Measurements from ENCODE around the gene TBRG1.
"Not testable (repeated sequence)": the region's sequence is repeated elsewhere in the genome, so short reads cannot be mapped to it uniquely, and the experiment has no call there.

The TBRG1 gene, protein sequence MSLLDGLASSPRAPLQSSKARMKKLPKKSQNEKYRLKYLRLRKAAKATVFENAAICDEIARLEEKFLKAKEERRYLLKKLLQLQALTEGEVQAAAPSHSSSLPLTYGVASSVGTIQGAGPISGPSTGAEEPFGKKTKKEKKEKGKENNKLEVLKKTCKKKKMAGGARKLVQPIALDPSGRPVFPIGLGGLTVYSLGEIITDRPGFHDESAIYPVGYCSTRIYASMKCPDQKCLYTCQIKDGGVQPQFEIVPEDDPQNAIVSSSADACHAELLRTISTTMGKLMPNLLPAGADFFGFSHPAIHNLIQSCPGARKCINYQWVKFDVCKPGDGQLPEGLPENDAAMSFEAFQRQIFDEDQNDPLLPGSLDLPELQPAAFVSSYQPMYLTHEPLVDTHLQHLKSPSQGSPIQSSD

DNA sequence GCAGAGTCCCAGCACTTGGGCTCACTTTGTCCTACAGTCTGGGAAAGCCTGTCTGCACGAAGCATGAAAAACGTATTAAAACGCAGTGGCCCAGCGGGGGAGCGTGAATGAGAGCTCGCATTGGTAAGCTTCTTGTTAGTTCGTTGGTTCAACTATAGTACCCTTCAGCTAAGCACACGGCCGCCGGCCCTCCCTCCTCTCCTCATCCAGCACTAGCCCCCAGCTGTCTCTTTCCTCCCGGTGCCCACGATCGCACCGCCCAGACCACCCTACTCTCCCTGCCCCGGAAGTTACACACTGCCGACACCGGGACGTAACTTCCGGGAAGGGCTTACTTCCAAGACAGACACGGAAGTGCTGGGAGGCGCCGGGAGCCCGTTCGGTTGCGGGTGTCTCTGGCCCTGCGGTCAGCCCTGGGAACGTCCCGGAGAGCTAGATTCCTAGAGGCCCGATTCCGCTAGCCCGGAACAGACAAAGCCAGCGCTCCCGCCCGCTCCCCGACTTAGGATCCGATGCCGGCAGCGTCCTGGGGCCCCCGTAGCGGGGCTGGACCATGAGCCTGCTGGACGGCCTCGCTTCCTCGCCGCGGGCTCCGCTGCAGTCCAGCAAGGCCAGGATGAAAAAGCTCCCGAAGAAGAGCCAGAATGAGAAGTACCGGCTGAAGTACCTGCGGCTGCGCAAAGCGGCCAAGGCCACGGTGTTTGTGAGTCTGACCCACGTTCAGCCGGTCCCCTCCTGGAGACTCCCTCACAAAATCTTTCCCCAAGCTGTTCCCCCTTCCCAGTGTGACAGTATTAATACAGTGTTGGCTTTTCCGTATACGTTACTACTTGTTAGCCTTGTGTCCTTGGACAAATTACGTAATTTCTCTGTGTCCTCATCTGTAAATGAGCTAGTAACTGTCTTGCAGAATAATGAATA lies at the start of gene TBRG1:
Gene TBRG1 (plus strand): TSS at position 334 of the 921 bp plus-strand sequence. CDS start 220 bp downstream, at position 554.
- DNase-seq (ENCODE audit: low read depth in 2 of 2) = peak; percentile 70 to 75

DNA sequence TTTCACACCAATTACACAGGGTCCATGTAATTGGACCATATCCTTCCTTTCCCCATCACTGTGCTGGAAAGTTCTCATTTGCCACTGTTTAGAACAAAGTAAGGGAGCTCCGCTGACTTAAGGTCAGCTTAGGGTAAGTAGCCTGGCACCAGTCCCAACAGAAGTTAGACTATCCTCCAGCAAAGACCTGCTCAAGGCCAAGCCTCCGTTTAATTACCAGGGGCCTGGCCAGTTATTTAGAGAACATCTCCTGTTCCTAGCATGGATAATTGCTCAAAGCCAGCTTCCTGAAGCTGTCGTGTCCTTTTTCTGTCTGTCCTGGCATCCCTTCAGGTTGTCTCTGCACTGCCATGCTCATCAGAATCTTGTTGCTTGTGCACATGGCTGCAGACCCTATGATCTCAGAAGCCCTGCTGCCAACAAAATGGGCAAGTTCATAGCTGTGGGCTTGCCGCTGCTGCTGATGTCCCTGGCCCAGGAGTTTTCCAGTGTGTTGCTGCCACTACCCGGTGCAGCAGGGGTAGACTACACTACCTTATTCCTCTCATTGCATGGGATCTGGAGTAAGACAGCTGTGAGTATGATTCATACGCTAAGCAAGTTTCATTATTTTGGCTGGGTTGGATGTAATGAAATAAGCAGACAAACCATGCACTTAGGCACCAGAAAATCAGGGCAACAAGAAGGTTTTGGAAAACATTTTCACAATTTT lies 44.8 kb upstream of the TBRG1 start:
- no peak for DNase-seq (ENCODE audit: low read depth in 2 of 2)

DNA sequence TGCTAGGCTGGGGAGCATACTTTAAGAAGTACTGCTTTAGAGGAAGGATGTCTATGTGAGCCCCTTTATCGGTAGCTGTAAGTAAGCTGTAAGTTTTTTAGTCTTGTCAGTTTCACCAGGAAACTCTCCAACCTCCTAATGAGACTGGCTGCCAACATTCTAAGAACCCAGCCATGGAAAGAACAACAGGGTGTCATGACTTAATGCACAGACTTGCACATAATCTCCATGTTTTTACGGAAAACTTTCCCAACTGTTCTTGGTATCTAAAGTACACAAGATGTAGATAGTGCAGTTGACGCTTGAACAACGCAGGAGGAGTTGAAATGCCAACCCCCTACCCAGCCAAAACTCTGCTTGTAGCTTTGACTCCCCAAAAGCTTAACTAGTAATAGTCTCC lies 43.9 kb upstream of the TBRG1 start:
- no peak for DNase-seq (ENCODE audit: low read depth in 2 of 2)

DNA sequence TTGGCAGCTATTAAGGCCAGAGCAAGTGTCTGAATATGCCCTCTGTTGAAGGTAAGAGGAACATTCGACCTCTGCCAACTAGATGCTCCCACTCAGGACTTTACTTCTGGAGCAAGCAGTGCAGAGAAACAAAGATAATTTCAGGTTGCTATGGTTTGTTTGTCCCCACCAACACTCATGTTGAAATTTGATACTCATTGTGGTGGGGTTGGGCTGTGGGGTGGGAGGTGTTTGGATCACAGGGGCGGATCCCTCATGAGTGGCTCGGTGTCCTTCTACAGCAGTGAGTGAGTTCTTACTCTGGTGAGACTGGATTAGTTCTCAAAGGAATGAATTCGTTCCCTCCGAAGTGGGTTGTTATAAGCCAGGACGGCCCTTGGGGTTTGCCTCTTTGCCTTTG lies 40.8 kb upstream of the TBRG1 start:
- no peak for DNase-seq (ENCODE audit: low read depth in 2 of 2)

DNA sequence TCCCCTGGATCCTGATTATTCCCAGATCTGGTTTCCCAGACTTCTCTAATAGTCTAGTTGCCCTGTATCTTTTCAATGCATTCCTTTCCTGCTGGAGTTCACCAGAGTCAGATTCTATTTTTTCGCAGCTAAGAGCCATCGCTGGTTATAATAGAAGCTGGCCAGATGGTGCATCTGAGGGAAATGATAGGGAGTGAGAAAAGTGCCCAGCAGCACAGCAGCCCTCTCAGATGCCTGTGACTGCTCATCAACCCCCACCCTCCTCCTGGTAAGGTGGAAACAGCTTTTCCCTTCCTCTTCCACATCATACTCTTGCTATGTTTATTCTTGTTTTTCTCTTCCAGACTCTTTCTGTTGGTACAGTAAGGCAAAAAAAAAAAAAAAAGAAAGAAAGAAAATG lies 40.1 kb upstream of the TBRG1 start:
- no peak for DNase-seq (ENCODE audit: low read depth in 2 of 2)

DNA sequence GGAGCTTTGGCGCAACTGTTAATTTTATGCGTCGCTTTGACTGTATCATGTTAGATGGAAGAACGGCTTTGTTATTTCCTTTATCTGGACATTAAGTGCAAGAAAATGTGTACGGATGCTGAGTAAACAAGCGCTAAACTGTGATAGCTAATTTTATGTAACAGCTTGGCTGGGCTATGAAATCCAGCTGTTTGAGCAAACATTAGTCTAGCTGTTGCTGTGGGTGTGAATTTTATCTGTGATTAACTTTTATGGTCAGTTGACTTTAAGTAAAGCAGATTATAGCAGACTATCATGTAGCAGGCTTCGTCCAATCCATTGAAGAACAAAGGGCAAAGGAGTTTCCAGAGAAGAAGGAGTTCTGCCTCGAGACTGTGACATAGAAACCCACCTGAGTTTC lies 38.9 kb upstream of the TBRG1 start:
- no peak for DNase-seq (ENCODE audit: low read depth in 2 of 2)

DNA sequence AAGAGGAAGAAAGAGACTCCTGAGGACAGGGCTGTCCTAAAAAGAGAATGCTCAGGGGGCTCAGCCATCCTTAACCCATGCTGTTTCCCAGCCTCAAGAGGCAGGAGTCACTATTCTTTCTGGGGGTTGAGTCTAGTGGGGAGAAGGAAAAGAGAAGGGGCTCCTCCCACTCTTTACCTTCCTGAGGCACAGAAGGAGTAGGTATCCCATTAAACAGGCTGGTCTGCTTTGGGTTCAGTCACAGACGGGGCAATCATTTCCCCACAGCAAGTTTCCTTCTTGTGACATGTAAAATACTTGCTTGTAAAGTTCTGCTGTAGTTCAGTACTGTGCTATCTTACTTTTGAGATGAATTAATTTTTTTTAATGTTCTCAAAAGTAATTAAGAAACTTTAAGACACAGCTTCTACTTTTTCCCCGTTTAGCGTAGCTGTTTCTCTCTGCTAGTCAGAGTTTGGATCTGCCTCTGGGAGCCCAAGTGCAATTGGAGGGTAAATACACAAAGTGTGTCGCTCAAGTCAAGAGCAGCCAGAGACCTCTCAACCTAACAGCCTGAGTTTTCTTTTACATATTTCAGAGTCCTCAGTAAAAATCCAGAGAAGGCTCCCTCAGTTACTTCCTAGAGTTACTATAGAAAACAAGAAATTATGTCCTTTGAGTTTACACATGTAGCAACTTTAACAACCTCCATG lies 37.8 kb upstream of the TBRG1 start:
- no peak for DNase-seq (ENCODE audit: low read depth in 2 of 2)

DNA sequence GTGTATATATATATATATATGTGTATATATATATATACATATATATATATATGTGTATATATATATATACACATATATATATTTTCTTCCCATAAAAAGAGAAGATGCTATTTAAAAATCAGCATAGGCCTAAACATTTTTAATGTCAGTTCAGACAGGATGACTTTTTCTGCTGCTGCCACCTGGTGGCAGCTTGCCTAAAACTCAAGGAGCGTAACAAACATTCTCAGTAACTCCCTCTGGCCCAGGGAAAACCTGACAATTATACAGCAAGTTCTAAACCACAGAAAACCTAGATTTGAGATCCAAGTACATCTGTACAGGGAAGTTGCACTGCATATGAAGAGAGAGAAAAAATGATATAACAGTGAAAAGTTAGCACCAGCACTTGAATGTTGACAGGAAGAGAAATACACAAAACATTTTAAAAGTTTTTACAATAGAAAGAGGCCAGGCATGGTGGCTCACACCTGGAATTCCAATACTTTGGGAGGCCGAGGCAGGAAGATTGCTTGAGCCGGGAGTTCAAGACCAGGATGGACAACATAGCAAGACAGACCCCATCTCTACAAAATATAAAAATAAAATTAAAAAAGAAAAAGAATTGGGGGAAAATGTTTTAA lies 36.3 kb upstream of the TBRG1 start:
- peak in 1 of 2 donors; percentile 19 for DNase-seq (ENCODE audit: low read depth in 2 of 2)

DNA sequence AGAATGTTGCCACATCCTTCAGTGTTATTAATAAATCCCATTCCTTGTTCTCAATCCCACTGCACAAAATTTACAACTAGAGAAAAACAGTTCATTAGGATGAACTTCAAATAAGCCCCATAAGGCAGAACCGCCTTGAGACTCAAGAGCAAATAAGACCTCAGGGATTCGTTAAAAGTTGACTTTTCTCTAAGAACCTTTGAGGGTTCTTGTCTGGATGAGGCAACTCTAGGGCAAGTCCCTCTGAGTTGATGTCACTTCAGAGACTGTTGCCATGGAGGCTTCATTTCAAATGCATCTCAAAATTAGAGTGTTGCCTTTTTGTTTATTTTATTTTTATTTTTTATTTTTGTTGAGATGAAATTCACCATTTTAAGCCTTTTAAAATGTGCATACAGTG lies 31.2 kb upstream of the TBRG1 start:
- DNase-seq (ENCODE audit: low read depth in 2 of 2) = no peak

DNA sequence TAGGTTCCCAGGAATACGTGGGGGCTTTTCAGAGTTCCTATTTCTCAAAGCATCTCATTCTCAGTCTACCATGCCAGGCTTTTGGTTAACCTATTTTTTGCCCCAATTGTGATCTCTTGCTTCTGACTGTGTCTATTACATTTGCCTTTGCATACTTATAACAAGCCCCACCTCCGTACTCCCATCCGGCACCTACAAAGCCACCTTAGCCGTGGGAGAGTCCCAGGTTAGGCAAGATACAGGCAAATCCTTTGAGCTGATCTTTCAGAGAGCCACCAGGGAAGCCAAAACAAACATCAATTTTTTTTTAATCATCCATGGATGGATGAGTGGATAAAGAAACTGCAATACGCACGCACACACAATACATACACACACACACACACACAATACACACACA lies 30.0 kb upstream of the TBRG1 start:
- no peak for DNase-seq (ENCODE audit: low read depth in 2 of 2)

DNA sequence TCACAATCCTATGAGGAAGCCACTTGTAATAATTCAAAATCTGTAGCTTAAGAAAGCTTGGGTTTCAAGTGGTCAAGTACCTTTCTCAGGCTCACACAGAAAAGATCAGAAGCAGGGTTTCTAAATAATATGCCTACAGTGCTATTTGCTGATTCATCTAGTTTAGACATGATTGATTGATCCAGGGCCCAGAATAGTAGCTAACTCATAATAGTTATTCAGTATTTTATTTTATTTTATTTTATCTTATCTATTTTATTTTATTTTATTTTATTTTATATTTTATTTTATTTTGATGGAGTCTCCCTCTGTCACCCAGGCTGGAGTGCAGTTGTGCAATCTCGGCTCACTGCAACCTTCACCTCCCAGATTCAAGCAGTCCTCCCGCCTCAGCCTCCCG lies 27.4 kb upstream of the TBRG1 start:
- DNase-seq (ENCODE audit: low read depth in 2 of 2) = no peak

DNA sequence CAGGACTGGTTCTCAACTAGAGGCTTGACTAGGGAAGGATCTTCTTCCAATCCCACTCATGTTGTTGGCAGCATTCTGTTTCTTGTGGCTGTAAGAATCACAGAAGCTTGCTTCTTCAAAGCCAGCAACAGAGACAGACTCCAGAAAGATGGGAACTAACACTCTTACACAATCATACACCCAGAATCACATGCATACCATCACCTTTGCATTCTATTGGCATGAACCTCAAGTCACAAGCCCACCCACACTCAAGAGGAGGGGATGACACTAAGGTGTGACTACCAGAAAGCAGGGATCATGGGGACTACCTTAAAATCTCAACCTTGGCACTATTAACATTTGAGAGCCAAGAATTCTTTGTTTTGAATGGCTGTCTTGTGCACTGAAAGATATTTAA lies 25.0 kb upstream of the TBRG1 start:
- DNase-seq (ENCODE audit: low read depth in 2 of 2) = no peak

DNA sequence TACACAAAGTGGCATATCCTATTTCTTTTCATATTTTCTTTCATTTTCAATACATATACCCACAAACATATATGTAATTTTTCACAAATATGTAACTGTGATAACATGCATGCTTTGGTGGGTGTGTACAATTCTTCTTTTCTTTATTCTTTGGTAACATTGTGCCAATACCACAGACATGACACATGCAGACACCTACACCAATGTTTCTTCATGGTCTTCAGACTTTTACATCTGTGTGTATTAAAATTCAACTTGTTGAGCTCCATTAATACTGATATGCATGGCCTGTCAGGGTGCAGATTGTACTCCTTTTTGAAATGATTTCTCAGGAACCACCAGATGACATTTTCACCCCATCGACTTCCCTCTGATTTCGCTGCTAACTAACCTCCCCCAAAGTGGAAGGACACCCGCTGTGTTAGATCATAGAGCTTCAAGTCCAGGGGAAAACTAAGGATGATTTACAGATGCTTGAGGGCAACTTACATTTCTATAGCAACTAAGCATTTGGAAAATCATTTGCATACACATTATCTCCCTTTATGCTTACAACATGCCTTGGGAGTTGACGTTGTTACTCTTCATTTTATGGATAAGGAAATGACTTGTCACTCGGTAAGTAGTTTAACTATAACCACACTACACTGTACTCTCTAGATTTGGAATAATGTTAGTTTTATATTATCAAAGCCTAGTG lies 21.9 kb upstream of the TBRG1 start:
- DNase-seq (ENCODE audit: low read depth in 2 of 2) = no peak

DNA sequence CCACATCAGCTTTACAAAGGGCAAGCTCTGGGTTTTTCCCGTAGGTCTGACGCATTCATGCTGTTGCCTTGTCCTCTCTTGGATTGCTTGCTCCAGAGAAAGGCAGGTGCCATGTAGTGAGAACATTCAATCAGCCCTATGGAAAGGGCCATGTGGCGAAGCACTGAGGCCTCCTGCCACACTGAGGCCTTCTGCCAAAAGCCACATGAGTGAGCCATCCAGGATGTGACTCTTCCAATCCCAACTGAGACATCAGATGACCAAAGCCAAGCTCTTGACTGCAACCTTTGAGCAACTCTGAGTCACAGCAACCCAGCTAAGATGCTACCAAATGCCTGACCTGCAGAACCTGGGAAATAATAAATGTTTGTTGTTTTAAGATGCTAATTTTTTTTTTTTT lies 20.5 kb upstream of the TBRG1 start:
- DNase-seq (ENCODE audit: low read depth in 2 of 2) = no peak

DNA sequence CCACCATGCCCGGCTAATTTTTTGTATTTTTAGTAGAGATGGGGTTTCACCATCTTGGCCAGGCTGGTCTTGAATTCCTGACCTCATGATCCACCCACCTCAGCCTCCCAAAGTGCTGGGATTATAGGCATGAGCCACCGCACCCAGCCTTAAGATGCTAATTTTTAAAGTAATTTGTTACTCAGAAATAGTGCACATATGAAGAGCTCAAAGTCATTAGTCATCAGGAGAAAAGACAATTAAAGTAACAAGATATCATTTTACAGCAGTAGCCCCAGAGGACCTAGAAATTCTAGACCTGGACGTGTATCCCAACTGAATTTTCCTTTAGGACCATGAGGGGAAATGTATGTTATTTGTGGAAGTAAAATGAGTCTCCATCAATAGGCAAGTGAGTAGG lies 19.9 kb upstream of the TBRG1 start:
- not testable (repeated sequence) for DNase-seq (ENCODE audit: low read depth in 2 of 2)

DNA sequence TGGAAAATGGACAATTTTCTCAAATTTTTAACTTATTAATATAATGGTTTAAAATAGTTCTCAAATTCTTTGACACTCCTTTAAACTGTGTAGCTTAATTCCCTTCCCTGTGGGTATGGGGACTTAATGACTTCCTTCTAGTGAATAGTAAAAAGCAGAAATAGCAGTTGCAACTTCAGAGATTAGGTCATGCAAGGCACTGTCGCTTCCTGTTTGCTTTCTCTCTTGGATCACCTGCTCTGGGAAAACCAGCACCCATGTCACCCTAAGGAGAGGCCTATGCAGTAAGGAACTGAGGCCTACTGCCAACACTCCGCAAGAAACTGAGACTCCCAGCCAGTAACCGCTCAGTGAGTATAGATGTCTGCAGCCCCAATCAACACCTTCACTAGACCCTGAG lies 16.9 kb upstream of the TBRG1 start:
- DNase-seq (ENCODE audit: low read depth in 2 of 2) = no peak

DNA sequence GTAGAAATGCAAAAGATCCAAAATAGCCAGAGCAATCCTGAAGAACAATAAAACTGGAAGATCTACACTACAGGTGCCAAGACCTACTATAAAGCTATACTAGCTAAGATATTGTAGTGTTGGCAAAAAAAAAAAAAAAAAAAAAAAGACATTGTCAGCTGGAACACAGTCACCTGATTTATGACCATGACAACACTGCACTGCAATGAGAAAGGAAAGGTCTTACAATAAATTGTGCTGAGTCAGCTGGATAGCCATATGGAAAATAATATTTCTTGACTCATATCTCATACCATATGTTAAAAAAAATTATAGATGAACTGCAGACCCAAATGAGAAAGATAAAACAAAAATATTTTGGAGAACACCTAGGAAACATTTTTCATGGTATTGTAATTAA lies 14.5 kb upstream of the TBRG1 start:
- no peak for DNase-seq (ENCODE audit: low read depth in 2 of 2)

DNA sequence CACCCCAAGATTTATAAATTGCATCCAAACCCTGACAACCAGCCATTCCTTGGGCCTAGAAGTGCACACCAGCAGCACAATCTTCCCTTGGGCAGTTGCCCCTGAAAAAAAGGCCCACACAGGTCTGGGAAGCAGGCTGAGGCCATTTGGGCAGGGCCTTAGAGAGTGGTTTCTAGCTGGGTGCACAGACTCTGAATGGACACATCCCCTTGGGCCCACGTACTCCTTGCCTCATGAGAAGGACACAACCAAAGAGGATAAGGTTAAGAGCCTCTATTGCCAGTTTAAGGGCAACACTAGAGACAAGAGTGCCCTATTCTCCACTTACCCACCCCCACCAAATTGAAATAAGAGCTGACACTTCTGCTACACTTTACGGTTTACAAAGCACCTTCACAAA lies 12.4 kb upstream of the TBRG1 start:
- no peak for DNase-seq (ENCODE audit: low read depth in 2 of 2)

DNA sequence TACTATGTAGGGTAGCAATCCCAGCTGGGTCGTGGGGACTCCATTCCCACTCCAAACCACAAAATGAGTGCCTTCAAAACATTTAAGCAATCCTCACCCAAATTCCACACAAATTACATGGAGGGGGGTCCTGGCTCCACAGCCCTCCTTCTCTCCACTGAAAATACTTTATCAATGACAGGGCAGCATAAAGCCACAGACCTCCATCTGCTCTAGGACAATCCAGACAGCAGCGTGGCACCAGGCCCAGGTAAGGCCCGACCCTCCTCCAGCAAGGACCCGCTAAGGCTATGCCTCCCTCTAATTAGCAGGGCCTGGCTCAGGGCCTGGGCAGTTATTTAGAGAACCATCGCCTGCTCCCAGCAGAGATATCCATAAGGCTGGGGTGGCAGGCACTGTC lies 11.6 kb upstream of the TBRG1 start, which contains the start of gene PANX3:
Gene PANX3 (plus strand): TSS at position 365 of the 400 bp plus-strand sequence. CDS start 129 bp downstream, outside the sequence.
- DNase-seq (ENCODE audit: low read depth in 2 of 2) = no peak

DNA sequence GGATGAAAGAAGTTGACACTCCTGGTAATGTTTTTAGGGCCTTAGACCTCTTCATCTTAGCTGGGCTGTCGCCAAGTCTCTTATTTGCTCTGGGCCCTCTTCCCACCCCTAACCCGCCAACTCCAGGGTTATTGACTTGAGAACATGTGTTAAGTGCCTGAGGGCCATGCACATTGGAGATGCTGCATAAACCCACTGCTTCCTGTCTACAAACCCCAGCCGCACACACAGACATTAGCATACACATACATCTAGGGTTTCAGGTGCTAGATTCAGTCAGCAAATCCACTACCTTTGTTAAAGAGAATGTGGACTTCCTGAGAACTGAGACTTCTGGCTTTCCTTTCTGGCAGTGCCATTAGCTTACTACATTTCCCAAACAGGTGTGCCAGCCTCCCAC lies 10.6 kb upstream of the TBRG1 start:
- DNase-seq (ENCODE audit: low read depth in 2 of 2) = no peak
